Activated naive CD4-positive, alpha-beta T cell treated with anti-CD3 and anti-CD28 coated beads, Interleukin-2, amount 50 U/mL, for 24 hours (primary cell): ENCODE data around the gene CLCN1.
"Not testable (repeated sequence)": the region's sequence is repeated elsewhere in the genome, so short reads cannot be mapped to it uniquely, and the experiment has no call there.

Source experiments
- H3K27ac Mint-ChIP-seq: one replicate; pipeline ENCODE4 v1.8.0; 2021; ENCODE audit warnings: mild to moderate bottlenecking, mixed read lengths
- H3K27me3 Mint-ChIP-seq: one replicate; pipeline ENCODE4 v1.8.0; 2021; ENCODE audit warnings: mixed read lengths
- H3K36me3 Mint-ChIP-seq: one replicate; pipeline ENCODE4 v1.8.0; 2021; ENCODE audit warnings: mixed read lengths
- H3K4me1 Mint-ChIP-seq: one replicate; pipeline ENCODE4 v1.8.0; 2021; ENCODE audit warnings: mixed read lengths
- H3K4me3 Mint-ChIP-seq: one replicate; pipeline ENCODE4 v1.8.0; 2021; ENCODE audit warnings: mild to moderate bottlenecking, mixed read lengths
- H3K9me3 Mint-ChIP-seq: one replicate; pipeline ENCODE4 v1.8.0; 2021; ENCODE audit warnings: mixed read lengths

CLCN1 gene

GRCh38 chr7:143390773-143391317, 74.9 kb downstream of the CLCN1 start:
- H3K4me3 Mint-ChIP-seq, result no peak overlapping the region
- H3K9me3 Mint-ChIP-seq, result no peaks in the 10 kb centered on the region
- peaks cover 11% of the 10 kb centered on the region for H3K4me1 Mint-ChIP-seq
- peaks cover 7% of the 10 kb centered on the region for H3K36me3 Mint-ChIP-seq
- H3K27ac Mint-ChIP-seq, result no peak overlapping the region
- H3K27me3 Mint-ChIP-seq, result no peaks in the 10 kb centered on the region

GRCh38 chr7:143391462-143392404, 75.8 kb downstream of the CLCN1 start:
- Mint-ChIP-seq H3K4me3 (no peak overlapping the region), H3K27me3 (no peaks in the 10 kb centered on the region), H3K36me3 (peaks cover 7% of the 10 kb centered on the region), H3K27ac (no peak overlapping the region), H3K9me3 (no peaks in the 10 kb centered on the region), H3K4me1 (peaks cover 11% of the 10 kb centered on the region)

GRCh38 chr7:143392427-143392826, 76.5 kb downstream of the CLCN1 start:
- peaks cover 11% of the 10 kb centered on the region for H3K4me1 Mint-ChIP-seq
- H3K36me3 Mint-ChIP-seq, H3K27ac Mint-ChIP-seq, H3K27me3 Mint-ChIP-seq, H3K9me3 Mint-ChIP-seq, H3K4me3 Mint-ChIP-seq: not testable (repeated sequence)

GRCh38 chr7:143392875-143393266, 77.0 kb downstream of the CLCN1 start:
- Mint-ChIP-seq H3K27me3 (no peaks in the 10 kb centered on the region), H3K9me3 (no peaks in the 10 kb centered on the region), H3K4me1 (peaks cover 11% of the 10 kb centered on the region), H3K4me3 (no peak overlapping the region), H3K36me3 (peaks cover 12% of the 10 kb centered on the region), H3K27ac (no peak overlapping the region)

GRCh38 chr7:143393267-143394041, 77.5 kb downstream of the CLCN1 start:
- Mint-ChIP-seq H3K4me1 (peaks cover 11% of the 10 kb centered on the region), H3K36me3 (peaks cover 13% of the 10 kb centered on the region), H3K27me3 (no peaks in the 10 kb centered on the region), H3K27ac (no peak overlapping the region), H3K9me3 (no peaks in the 10 kb centered on the region), H3K4me3 (no peak overlapping the region)

GRCh38 chr7:143394068-143394467, 78.2 kb downstream of the CLCN1 start:
- no peaks in the 10 kb centered on the region for H3K27me3 Mint-ChIP-seq

GRCh38 chr7:143394777-143395176, 78.9 kb downstream of the CLCN1 start:
- Mint-ChIP-seq H3K4me1 (peaks cover 9% of the 10 kb centered on the region), H3K4me3 (no peak overlapping the region), H3K36me3 (peaks cover 13% of the 10 kb centered on the region), H3K27ac (peak overlapping the region; percentile 75), H3K27me3 (no peaks in the 10 kb centered on the region), H3K9me3 (no peaks in the 10 kb centered on the region)

More at GRCh38 chr7:143394068-143394467, 78.2 kb downstream of the CLCN1 start:
- peaks cover 11% of the 10 kb centered on the region for H3K4me1 Mint-ChIP-seq
- H3K27ac Mint-ChIP-seq, result no peak overlapping the region
- H3K36me3 Mint-ChIP-seq, result peaks cover 13% of the 10 kb centered on the region
- H3K9me3 Mint-ChIP-seq, result no peaks in the 10 kb centered on the region
- H3K4me3 Mint-ChIP-seq, result no peak overlapping the region

GRCh38 chr7:143395187-143396149, 79.6 kb downstream of the CLCN1 start:
- H3K27me3 Mint-ChIP-seq, result no peaks in the 10 kb centered on the region
- peaks cover 5% of the 10 kb centered on the region for H3K4me1 Mint-ChIP-seq
- H3K9me3 Mint-ChIP-seq, result no peaks in the 10 kb centered on the region
- H3K36me3 Mint-ChIP-seq, result peaks cover 9% of the 10 kb centered on the region
- no peak overlapping the region for H3K4me3 Mint-ChIP-seq
- peak overlapping the region; percentile 75 for H3K27ac Mint-ChIP-seq

- Mint-ChIP-seq H3K27me3 (no peaks in the 10 kb centered on the region), H3K27ac (no peak overlapping the region), H3K36me3 (peaks cover 9% of the 10 kb centered on the region), H3K4me1 (peaks cover 5% of the 10 kb centered on the region), H3K9me3 (no peaks in the 10 kb centered on the region), H3K4me3 (no peak overlapping the region)
These were observed 80.3 kb downstream of the CLCN1 start for GRCh38 chr7:143396182-143396581.

- Mint-ChIP-seq H3K36me3 (peaks cover 9% of the 10 kb centered on the region), H3K4me3 (no peak overlapping the region), H3K27me3 (no peaks in the 10 kb centered on the region), H3K27ac (no peak overlapping the region), H3K9me3 (no peaks in the 10 kb centered on the region), H3K4me1 (peaks cover 5% of the 10 kb centered on the region)
These were observed 81.0 kb downstream of the CLCN1 start for GRCh38 chr7:143396625-143397556.

GRCh38 chr7:143397710-143398530, 82.0 kb downstream of the CLCN1 start:
- Mint-ChIP-seq H3K27me3 (no peaks in the 10 kb centered on the region), H3K27ac (peak overlapping the region; percentile 35), H3K9me3 (no peaks in the 10 kb centered on the region), H3K4me1 (peaks cover 9% of the 10 kb centered on the region), H3K36me3 (peaks cover 9% of the 10 kb centered on the region), H3K4me3 (no peak overlapping the region)

GRCh38 chr7:143398616-143399015, 82.7 kb downstream of the CLCN1 start:
- no peak overlapping the region for H3K27ac Mint-ChIP-seq
- peaks cover 13% of the 10 kb centered on the region for H3K4me1 Mint-ChIP-seq
- H3K9me3 Mint-ChIP-seq, result no peaks in the 10 kb centered on the region
- no peak overlapping the region for H3K4me3 Mint-ChIP-seq
- no peaks in the 10 kb centered on the region for H3K27me3 Mint-ChIP-seq
- peaks cover 9% of the 10 kb centered on the region for H3K36me3 Mint-ChIP-seq

GRCh38 chr7:143399151-143399550, 83.2 kb downstream of the CLCN1 start:
- Mint-ChIP-seq H3K9me3 (no peaks in the 10 kb centered on the region), H3K4me3 (no peak overlapping the region), H3K36me3 (peaks cover 9% of the 10 kb centered on the region), H3K27ac (no peak overlapping the region), H3K4me1 (peaks cover 18% of the 10 kb centered on the region), H3K27me3 (no peaks in the 10 kb centered on the region)
